ENCODE results near the gene CFAP70.

The CFAP70 gene

GRCh38 chr10:73210395-73211105, 148.1 kb downstream of the CFAP70 start:
- no peak for DNase-seq

- DNase-seq = no peak
These were observed 149.0 kb downstream of the CFAP70 start for GRCh38 chr10:73209705-73210104.

- no peak for DNase-seq
These were observed 150.8 kb downstream of the CFAP70 start for GRCh38 chr10:73207883-73208282.

- DNase-seq = no peak
These were observed 152.3 kb downstream of the CFAP70 start for GRCh38 chr10:73206385-73206784.

- no peak for DNase-seq
These were observed 152.8 kb downstream of the CFAP70 start for GRCh38 chr10:73205890-73206289.

- DNase-seq = no peak
These were observed 153.6 kb downstream of the CFAP70 start for GRCh38 chr10:73205081-73205480.
